HG03354 (cell line): Measurements from ENCODE around the gene GPRASP2.

ENCODE experiments used
- ATAC-seq: cut with Tn5 transposase; IDR thresholded peaks from one replicate; pipeline ENCODE4 v1.9.1; 2021; ENCODE audit warnings: mild to moderate bottlenecking; ENCODE audit not compliant: unreplicated experiment, poor library complexity, severe bottlenecking

Gene GPRASP2

DNA sequence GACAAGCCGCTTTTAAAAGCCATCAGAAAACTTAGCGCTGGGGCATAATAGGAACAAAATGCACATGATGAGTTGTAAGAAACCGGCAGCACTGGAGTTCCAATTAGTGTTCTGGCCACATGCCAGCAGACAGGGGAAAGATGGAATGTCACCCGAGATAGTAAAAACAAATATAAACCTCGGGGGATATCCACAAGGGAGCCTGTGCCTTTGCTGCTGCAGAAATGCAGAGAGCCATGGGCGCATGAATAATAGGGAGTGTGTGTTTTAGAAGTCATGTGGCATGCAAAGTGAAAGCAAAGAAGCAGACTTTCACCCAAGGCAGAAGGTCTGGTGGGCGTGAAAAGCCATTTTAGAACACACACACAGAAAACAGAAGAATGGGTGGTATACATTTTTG lies 27.4 kb downstream of the GPRASP2 start:
- ATAC-seq = no peak

DNA sequence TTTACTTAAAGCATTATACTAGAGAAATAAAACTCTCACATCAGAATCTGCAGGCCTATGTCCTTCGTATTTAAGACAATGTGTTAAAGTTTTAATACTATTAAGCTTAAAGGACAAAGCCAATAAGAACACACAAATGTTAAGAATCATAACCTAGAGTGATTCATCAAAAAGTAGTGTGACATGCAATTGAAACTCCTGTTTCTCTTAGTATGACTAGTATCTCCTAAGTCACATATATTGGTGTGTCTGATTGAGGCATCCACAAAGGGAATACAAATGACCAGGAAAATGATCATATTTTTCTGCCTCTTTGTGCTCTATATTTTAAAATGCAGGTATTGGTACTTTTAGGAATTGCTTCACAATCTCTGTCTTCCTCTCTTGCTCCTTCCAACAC lies 32.1 kb downstream of the GPRASP2 start:
- ATAC-seq = no peak

DNA sequence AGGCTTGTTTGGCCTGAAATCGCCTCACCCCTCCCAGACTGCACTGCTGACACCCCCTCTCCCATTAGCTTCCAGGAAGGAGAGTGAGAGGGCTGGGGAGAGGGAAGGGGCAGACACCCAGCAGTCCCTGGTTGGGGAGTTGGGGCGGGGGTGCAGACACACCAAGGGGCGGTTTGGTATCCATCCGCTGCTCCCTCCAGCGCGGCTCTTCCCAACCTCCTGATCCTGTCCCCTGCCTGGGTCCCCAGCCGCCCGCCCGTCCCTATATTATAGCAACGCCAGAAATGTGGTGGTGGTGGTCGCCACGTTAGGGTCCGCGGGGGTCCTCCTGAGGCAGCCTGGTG lies 33.2 kb downstream of the GPRASP2 start:
- no peak for ATAC-seq

DNA sequence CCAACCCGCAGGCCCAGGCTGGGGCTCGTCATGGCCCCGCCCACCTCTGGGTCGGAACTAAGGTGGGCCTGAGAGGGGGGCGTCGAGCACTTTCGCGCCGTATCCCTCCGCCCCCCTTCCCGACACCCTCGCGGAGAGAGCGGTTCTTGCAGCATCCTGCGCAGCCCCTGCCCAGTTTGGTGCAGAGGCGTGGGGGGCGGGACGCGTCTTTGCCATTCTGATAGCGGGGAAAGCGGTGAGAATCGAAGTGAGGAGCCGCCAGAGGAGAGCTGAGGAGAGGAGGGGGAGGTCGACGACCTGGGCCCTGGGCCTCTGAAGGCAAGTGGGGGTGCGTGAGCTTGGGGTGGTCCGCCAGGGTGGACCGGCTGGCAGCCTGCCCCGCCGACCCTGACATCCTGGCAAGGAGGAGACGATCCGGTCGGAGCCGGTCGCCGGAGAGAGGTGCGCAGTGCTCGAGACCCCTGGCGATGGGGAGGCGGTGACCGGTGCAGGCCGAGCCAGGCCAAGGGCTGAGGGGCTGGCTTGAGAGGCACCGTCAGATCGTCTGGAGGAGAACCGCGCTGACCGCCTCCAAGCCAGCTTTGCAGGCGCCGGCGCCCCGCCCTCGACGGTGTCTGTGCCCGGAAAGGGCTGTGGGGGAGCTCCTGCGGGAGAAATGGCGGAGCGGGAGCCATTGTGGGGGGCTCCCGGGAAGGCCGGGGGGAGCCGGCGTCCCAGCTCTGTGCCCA lies 33.8 kb downstream of the GPRASP2 start:
- ATAC-seq = peak; percentile 57

DNA sequence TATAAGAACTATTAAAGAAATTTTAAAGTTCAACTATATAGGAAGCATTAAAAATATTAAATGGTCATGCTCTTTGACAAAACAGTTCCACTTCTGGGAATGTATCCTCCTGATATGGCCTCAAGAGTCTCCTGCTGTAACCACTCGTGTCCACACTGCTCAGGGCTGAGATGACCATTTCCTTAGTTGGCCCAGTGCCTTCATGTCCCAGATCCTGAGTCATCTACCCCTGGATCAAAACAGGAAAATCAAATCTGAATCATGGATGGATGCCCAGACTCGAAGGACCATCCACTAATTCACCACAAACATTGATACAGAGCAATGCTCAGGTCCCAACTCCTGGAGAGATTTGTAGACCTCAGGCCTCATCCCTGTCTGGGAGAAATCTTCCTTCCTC lies 53.0 kb downstream of the GPRASP2 start:
- no peak for ATAC-seq

DNA sequence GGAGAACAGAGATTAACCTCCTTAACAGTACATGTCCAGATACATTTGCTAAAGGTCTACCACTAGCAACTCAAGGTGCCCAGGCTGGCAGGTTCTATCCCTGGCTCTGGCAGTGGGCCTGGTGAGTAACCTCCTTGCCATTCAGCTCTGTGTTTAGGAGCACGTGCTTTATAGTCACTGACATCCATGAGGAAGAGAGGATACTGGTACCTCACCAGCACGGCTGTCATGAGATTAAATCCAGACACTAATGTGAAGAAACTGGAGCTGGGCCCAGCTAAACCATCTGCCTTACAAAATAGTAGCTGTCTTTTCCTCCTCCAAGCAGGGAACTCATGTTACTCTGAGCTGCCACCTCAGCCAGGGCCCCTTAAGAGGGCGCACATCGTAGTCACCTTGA lies 53.6 kb downstream of the GPRASP2 start:
- ATAC-seq = no peak

DNA sequence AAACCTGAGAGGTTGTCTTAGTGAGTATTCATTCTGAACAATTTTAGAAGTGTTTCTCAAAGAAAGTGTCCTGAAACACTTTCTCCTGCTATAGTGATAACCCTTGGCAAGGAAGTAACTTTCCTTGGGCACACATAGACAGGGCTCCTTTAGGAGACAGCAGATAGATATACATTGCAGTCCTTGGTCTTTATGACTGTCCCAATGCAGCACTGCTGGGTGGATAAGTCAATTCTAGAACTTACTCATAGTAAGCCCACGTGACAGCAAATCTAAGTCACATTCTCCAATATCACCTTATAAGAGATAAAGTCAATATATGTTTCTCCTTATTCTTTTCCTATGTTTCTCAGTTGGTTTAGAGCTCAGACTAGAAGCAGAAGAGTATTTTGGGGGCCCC lies 55.0 kb downstream of the GPRASP2 start:
- ATAC-seq = no peak
